ENCODE measurements around the gene UHRF1. TPM values are rescaled to one million over a fixed set of nuclear protein-coding genes. Genes with fewer than 3 reads are reported as not detected.
A peak's percentile ranks its signal among the peaks of the same experiment; 100 is the strongest.

The UHRF1 gene
- total RNA-seq: 60.2 and 63.5 TPM in 2 replicates
- long read RNA-seq, transcript UHRF1-203 (17 exons, 2,651 nt): minor isoform, 10 of 285 reads
- long read RNA-seq, transcript UHRF1-205 (17 exons, 3,965 nt): major isoform, 221 of 285 reads
- long read RNA-seq, partial matches to known transcripts: 25 of 285 reads
- long read RNA-seq, other reads (novel, unspliced or antisense): 29 of 285 reads

- Mint-ChIP-seq H3K4me1 (ENCODE audit: low read depth) (peaks cover 21% of the 10 kb centered on the region), H3K27me3 (no peaks in the 10 kb centered on the region)
- DNase-seq (ENCODE audit: low spot score, unreplicated experiment): peak; percentile 21
Measured at GRCh38 chr19:4909156-4909896, at the start of gene UHRF1. Gene UHRF1 (plus strand): TSS chr19:4909501. CDS start chr19:4910886, 1,385 bp downstream.

GRCh38 chr19:4859697-4860096, 49.6 kb upstream of the UHRF1 start:
- Mint-ChIP-seq H3K27me3 (no peaks in the 10 kb centered on the region), H3K4me1 (ENCODE audit: low read depth) (no peaks in the 10 kb centered on the region), H3K9me3 (ENCODE audit: low read depth) (no peaks in the 10 kb centered on the region), H3K27ac (no peak overlapping the region), H3K4me3 (ENCODE audit: low read depth) (no peak overlapping the region), H3K36me3 (ENCODE audit: insufficient read depth) (peaks cover 8% of the 10 kb centered on the region)
- no peak for DNase-seq (ENCODE audit: low spot score, unreplicated experiment)
- TF ChIP-seq CTCF (IDR thresholded peaks at IDR 0.05; ENCODE audit: unreplicated experiment): no peak

More at GRCh38 chr19:4909156-4909896, at the start of gene UHRF1:
- Mint-ChIP-seq H3K4me3 (ENCODE audit: low read depth) (peak within 1 kb of the TSS; percentile 80), H3K27ac (peak within 1 kb of the TSS; percentile 25), H3K9me3 (ENCODE audit: low read depth) (no peaks in the 10 kb centered on the region), H3K36me3 (ENCODE audit: insufficient read depth) (peaks cover 2% of the 10 kb centered on the region)
- TF ChIP-seq CTCF (IDR thresholded peaks at IDR 0.05; ENCODE audit: unreplicated experiment): no peak

- Mint-ChIP-seq H3K4me1 (ENCODE audit: low read depth) (no peaks in the 10 kb centered on the region), H3K4me3 (ENCODE audit: low read depth) (no peak overlapping the region), H3K27me3 (no peaks in the 10 kb centered on the region), H3K9me3 (ENCODE audit: low read depth) (no peaks in the 10 kb centered on the region), H3K27ac (no peak overlapping the region), H3K36me3 (ENCODE audit: insufficient read depth) (peaks cover 4% of the 10 kb centered on the region)
- no peak for TF ChIP-seq CTCF (IDR thresholded peaks at IDR 0.05; ENCODE audit: unreplicated experiment)
- no peak for DNase-seq (ENCODE audit: low spot score, unreplicated experiment)
Measured at GRCh38 chr19:4861147-4861546, 48.2 kb upstream of the UHRF1 start.

- peaks cover 5% of the 10 kb centered on the region for H3K4me1 Mint-ChIP-seq (ENCODE audit: low read depth)
- H3K36me3 Mint-ChIP-seq (ENCODE audit: insufficient read depth): peaks cover 4% of the 10 kb centered on the region
- H3K4me3 Mint-ChIP-seq (ENCODE audit: low read depth): peak overlapping the region; percentile 83
- peak overlapping the region; percentile 33 for H3K27ac Mint-ChIP-seq
- no peak for TF ChIP-seq CTCF (IDR thresholded peaks at IDR 0.05; ENCODE audit: unreplicated experiment)
- no peak for DNase-seq (ENCODE audit: low spot score, unreplicated experiment)
- H3K27me3 Mint-ChIP-seq: no peaks in the 10 kb centered on the region
- H3K9me3 Mint-ChIP-seq (ENCODE audit: low read depth): no peaks in the 10 kb centered on the region
Measured at GRCh38 chr19:4866595-4867424, 42.5 kb upstream of the UHRF1 start.

Measured in progenitor cell of endocrine pancreas (in vitro differentiated cells).